Bronchial epithelial cell (primary cell): Measurements from ENCODE around the gene CDC14B. TPM values are rescaled to one million over a fixed set of nuclear protein-coding genes. Genes with fewer than 3 reads are reported as not detected.
"Not testable (repeated sequence)": the region's sequence is repeated elsewhere in the genome, so short reads cannot be mapped to it uniquely, and the experiment has no call there.

ENCODE experiments used
- DNase-seq: peaks from one replicate; pipeline ENCODE4 v3.0.0-alpha.2; 2010; ENCODE audit warnings: low read depth
- FAIRE-seq: peaks from 2 replicates; lab custom pipeline; 2011; peaks lifted over from hg19 to GRCh38; lab: Jason Lieb, UNC
- H3K27me3 ChIP-seq: 2 replicates; pipeline ENCODE4 v1.5.1; 2011; ENCODE audit warnings: low read length; ENCODE audit not compliant: control insufficient read depth, insufficient read depth
- H3K36me3 ChIP-seq: 2 replicates; pipeline ENCODE4 v1.5.1; 2011; ENCODE audit warnings: low read length; ENCODE audit not compliant: control insufficient read depth, insufficient read depth
- H3K4me3 ChIP-seq: 2 replicates; pipeline ENCODE4 v1.5.1; 2011; ENCODE audit warnings: mild to moderate bottlenecking, low read depth, low read length, control low read depth
- CTCF ChIP-seq: IDR thresholded peaks from 2 replicates; pipeline ENCODE4 v1.5.1; 2011; ENCODE audit warnings: mild to moderate bottlenecking, moderate library complexity, low read length, control low read depth, inconsistent platforms; ENCODE audit not compliant: insufficient read depth, severe bottlenecking
- total RNA-seq: library from RNA; depleted of rRNA; stranded (reverse); fragments of >200 nt; gene quantifications from 2 replicates; pipeline ENCODE4 v1.2.1, GENCODE V29; 2014

The CDC14B gene
- total RNA-seq, 1 donor from 2014 or later: 11.6 TPM

DNA sequence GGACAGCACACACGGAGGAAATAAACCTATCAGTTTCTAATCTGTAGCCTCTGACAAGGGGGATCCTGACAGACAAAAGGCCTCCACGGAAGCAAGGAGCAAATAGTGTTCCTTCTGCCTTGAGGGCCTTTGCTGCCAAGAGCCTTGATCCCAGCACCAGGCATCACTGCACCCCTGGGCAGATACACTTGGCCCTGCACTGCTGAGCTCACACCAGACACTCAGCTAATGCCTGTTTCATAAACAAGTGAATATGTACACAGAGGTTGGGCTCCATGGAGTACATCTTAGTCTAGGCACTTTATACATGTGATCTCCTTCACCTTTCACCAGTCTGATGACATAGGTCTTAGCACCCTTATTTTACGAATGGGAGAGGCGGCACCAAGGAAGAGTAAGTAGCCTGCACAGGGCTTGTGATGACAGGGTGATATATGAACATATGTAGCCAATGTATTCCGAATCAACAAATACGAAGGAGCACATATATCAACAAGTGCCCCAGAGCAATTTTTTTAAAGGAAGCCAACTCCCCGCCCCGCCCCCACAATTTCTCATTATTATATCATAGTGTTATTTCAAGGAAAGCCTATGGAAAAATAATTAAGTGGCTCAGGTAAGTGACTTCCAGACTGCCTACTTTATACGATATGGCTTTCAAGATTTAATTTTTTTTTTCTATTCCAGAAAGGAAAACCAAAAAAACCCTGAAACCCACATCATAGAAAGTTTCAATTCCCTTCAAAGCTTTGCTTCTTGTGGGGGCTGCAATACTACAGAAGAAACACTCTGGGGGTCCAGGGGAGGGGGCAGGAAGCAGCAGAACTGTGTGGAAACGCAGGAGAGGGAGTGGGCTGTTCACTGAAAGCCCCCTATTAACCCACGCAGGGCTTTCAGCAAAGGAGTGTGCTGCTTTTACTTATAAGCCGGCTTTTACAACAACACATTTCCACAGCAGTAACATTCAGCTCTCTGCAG lies 32.0 kb downstream of the CDC14B start:
- Histone ChIP-seq H3K36me3 (no peaks in the 10 kb centered on the region), H3K27me3 (no peaks in the 10 kb centered on the region), H3K4me3 (no peak overlapping the region)
- FAIRE-seq (no peak), DNase-seq (no peak)
- no peak for TF ChIP-seq CTCF

- no peak for FAIRE-seq
- Histone ChIP-seq H3K27me3 (no peaks in the 10 kb centered on the region), H3K4me3 (no peak overlapping the region), H3K36me3 (no peaks in the 10 kb centered on the region)
- TF ChIP-seq CTCF: no peak
- no peak for DNase-seq
Observed at GRCh38 chr9:96585426-96585825, 34.2 kb downstream of the CDC14B start.

DNA sequence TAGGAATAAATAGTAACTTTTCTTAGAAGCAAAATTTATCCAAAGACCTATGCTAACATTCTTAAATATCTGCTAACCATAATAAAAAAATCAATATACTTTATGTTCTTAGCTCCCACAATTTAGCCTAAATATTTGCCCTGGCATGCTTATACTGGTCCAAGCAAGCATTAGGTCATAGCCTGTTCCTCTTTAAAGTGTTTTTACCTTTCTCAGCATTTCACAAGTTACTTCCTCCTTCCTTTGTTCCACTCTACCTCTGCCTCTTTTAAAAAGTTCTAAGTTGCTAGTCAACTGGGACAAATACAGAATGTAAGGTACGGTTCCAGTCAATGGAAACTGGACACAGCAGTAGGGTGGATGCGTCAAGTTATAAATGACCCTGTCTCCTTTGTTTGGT lies 37.4 kb downstream of the CDC14B start:
- H3K36me3 ChIP-seq, FAIRE-seq, H3K4me3 ChIP-seq, H3K27me3 ChIP-seq: not testable (repeated sequence)
- DNase-seq: peak; percentile 63

- H3K27me3 ChIP-seq: no peaks in the 10 kb centered on the region
- H3K36me3 ChIP-seq: no peaks in the 10 kb centered on the region
- DNase-seq (peak; percentile 4), FAIRE-seq (no peak)
- H3K4me3 ChIP-seq: no peak overlapping the region
- no peak for TF ChIP-seq CTCF
Observed at GRCh38 chr9:96581786-96582185, 37.9 kb downstream of the CDC14B start.

DNA sequence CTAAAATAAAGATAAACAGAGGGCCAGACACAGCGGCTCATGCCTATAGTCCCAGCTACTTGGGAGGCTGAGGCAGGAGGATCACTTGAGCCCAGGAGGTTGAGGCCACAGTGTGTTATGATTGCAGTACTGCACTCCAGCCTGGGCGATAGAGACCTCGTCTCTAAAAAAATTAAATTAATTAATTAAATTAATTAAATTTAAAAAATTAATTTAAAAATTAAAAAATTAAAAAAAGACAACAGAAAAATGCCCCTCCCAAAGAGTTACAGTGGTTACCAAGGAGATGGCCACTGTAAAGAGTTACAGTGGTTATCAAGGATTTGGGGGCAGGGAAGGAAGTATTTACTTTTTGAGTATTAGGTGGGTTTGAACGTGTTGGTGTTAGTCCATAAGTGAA lies 38.3 kb downstream of the CDC14B start:
- TF ChIP-seq CTCF: no peak
- Histone ChIP-seq H3K27me3 (no peaks in the 10 kb centered on the region), H3K36me3 (no peaks in the 10 kb centered on the region), H3K4me3 (no peak overlapping the region)
- FAIRE-seq: no peak
- DNase-seq: no peak

- H3K27me3 ChIP-seq: no peaks in the 10 kb centered on the region
- H3K36me3 ChIP-seq: no peaks in the 10 kb centered on the region
- TF ChIP-seq CTCF: no peak
- no peak overlapping the region for H3K4me3 ChIP-seq
- no peak for FAIRE-seq
- no peak for DNase-seq
Observed at GRCh38 chr9:96574931-96575351, 44.7 kb downstream of the CDC14B start.
